Immature natural killer cell (primary cell): ENCODE data around the gene DNAJB6. TPM values are rescaled to one million over a fixed set of nuclear protein-coding genes. Genes with fewer than 3 reads are reported as not detected.

ENCODE experiments used
- DNase-seq, 3 donors: peaks; one replicate each; pipeline ENCODE4 v3.0.0; 2022; ENCODE audit warnings: mixed read lengths in 1 of 3
- H3K27ac Mint-ChIP-seq, 6 donors: one replicate each; pipeline ENCODE4 v1.8.0; 2020; ENCODE audit warnings: mixed read lengths in 6 of 6, mild to moderate bottlenecking in 5 of 6, inconsistent platforms in 4 of 6, moderate library complexity in 3 of 6
- H3K27me3 Mint-ChIP-seq, 3 donors: one replicate each; pipeline ENCODE4 v1.8.0; 2020 to 2021; ENCODE audit warnings: low read depth in 3 of 3, mild to moderate bottlenecking in 3 of 3, mixed read lengths in 3 of 3, moderate library complexity in 3 of 3, inconsistent platforms in 1 of 3
- H3K36me3 Mint-ChIP-seq, 3 donors: one replicate each; pipeline ENCODE4 v1.8.0; 2020; ENCODE audit warnings: mixed read lengths in 3 of 3, inconsistent platforms in 2 of 3, mild to moderate bottlenecking in 2 of 3
- H3K4me1 Mint-ChIP-seq, 2 donors: one replicate each; pipeline ENCODE4 v1.8.0; 2020; ENCODE audit warnings: inconsistent platforms in 2 of 2, mild to moderate bottlenecking in 2 of 2, mixed read lengths in 2 of 2, moderate library complexity in 1 of 2
- H3K4me3 Mint-ChIP-seq, 5 donors: one replicate each; pipeline ENCODE4 v1.8.0; 2020; ENCODE audit warnings: mild to moderate bottlenecking in 5 of 5, mixed read lengths in 5 of 5, inconsistent platforms in 3 of 5, moderate library complexity in 3 of 5
- H3K9me3 Mint-ChIP-seq, 6 donors: one replicate each; pipeline ENCODE4 v1.8.0; 2020; ENCODE audit warnings: mild to moderate bottlenecking in 6 of 6, mixed read lengths in 6 of 6, inconsistent platforms in 4 of 6, moderate library complexity in 3 of 6
- polyA plus RNA-seq, 3 donors: library from polyadenylated mRNA; unstranded; fragments of 300-500 nt; fragmentation: Illumina TruSeq; gene quantifications; one replicate each; pipeline ENCODE4 v1.2.3, GENCODE V29; 2021

Gene DNAJB6
- polyA plus RNA-seq, 3 donors from 2014 or later: 184 to 205 (median 185) TPM

- Mint-ChIP-seq H3K9me3 (no peaks in the 10 kb centered on the region), H3K4me3 (peak overlapping the region; percentile 89 to 97 (median 95)), H3K27ac (peak overlapping the region; percentile 93 to 97 (median 94)), H3K36me3 (no peaks in the 10 kb centered on the region), H3K4me1 (peaks cover 50 to 54% of the 10 kb centered on the region in 2 donors), H3K27me3 (peaks cover 17 to 42% (median 39%) of the 10 kb centered on the region in 3 donors)
- peak; percentile 52 to 60 (median 58) for DNase-seq
Measured at GRCh38 chr7:157337316-157338149, 729 bp downstream of the DNAJB6 start.

- peaks cover 15 to 51% (median 46%) of the 10 kb centered on the region in 3 donors for H3K27me3 Mint-ChIP-seq
- peak overlapping the region; percentile 54 to 97 (median 89) for H3K4me3 Mint-ChIP-seq
- peaks cover 67 to 71% of the 10 kb centered on the region in 2 donors for H3K4me1 Mint-ChIP-seq
- no peaks in the 10 kb centered on the region for H3K9me3 Mint-ChIP-seq
- peak; percentile 59 to 67 (median 63) for DNase-seq
- no peaks in the 10 kb centered on the region for H3K36me3 Mint-ChIP-seq
- H3K27ac Mint-ChIP-seq: peak overlapping the region; percentile 11 to 81 (median 68)
Measured at GRCh38 chr7:157339777-157340677, 3.2 kb downstream of the DNAJB6 start.

- Mint-ChIP-seq H3K27ac (no peak overlapping the region), H3K27me3 (peaks cover 5 to 40% (median 19%) of the 10 kb centered on the region in 3 donors), H3K9me3 (no peaks in the 10 kb centered on the region), H3K4me3 (peak overlapping the region in 4 of 5 donors; percentile 38 to 48 (median 42)), H3K36me3 (peaks cover 0 to 5% (median 5%) of the 10 kb centered on the region in 3 donors), H3K4me1 (peaks cover 84 to 89% of the 10 kb centered on the region in 2 donors)
- no peak for DNase-seq
Measured at GRCh38 chr7:157347217-157347904, 10.6 kb downstream of the DNAJB6 start.

- Mint-ChIP-seq H3K4me1 (peaks cover 84 to 89% of the 10 kb centered on the region in 2 donors), H3K36me3 (peaks cover 0 to 5% (median 5%) of the 10 kb centered on the region in 3 donors), H3K4me3 (peak overlapping the region in 3 of 5 donors; percentile 20 to 30 (median 23)), H3K9me3 (no peaks in the 10 kb centered on the region), H3K27me3 (peaks cover 4 to 34% (median 21%) of the 10 kb centered on the region in 3 donors), H3K27ac (peak overlapping the region in 3 of 6 donors; percentile 27 to 60 (median 42))
- no peak for DNase-seq
Measured at GRCh38 chr7:157348548-157348947, 11.7 kb downstream of the DNAJB6 start.

- H3K9me3 Mint-ChIP-seq: no peaks in the 10 kb centered on the region
- peaks cover 0 to 5% (median 5%) of the 10 kb centered on the region in 3 donors for H3K36me3 Mint-ChIP-seq
- no peak for DNase-seq
- H3K4me3 Mint-ChIP-seq: peak overlapping the region; percentile 29 to 77 (median 58)
- H3K27ac Mint-ChIP-seq: peak overlapping the region in 4 of 6 donors; percentile 5 to 76 (median 50)
- H3K4me1 Mint-ChIP-seq: peaks cover 90 to 97% of the 10 kb centered on the region in 2 donors
- H3K27me3 Mint-ChIP-seq: peaks cover 5 to 37% (median 35%) of the 10 kb centered on the region in 3 donors
Measured at GRCh38 chr7:157352516-157352915, 15.7 kb downstream of the DNAJB6 start.

- Mint-ChIP-seq H3K27me3 (peaks cover 5 to 42% (median 37%) of the 10 kb centered on the region in 3 donors), H3K4me3 (peak overlapping the region; percentile 11 to 71 (median 54)), H3K9me3 (no peaks in the 10 kb centered on the region), H3K36me3 (peaks cover 0 to 13% (median 10%) of the 10 kb centered on the region in 3 donors), H3K4me1 (peaks cover 84 to 97% of the 10 kb centered on the region in 2 donors), H3K27ac (peak overlapping the region in 5 of 6 donors; percentile 20 to 61 (median 50))
- DNase-seq: no peak
Measured at GRCh38 chr7:157355784-157356511, 19.1 kb downstream of the DNAJB6 start.

- Mint-ChIP-seq H3K36me3 (peaks cover 0 to 21% (median 10%) of the 10 kb centered on the region in 3 donors), H3K4me1 (peaks cover 72 to 89% of the 10 kb centered on the region in 2 donors), H3K27me3 (peaks cover 12 to 43% (median 37%) of the 10 kb centered on the region in 3 donors), H3K9me3 (no peaks in the 10 kb centered on the region), H3K4me3 (peak overlapping the region in 3 of 5 donors; percentile 40 to 56 (median 55)), H3K27ac (peak overlapping the region; percentile 25 to 65 (median 56))
- no peak for DNase-seq
Measured at GRCh38 chr7:157357129-157358040, 20.6 kb downstream of the DNAJB6 start.

GRCh38 chr7:157358041-157358752, 21.4 kb downstream of the DNAJB6 start:
- peaks cover 15 to 39% (median 38%) of the 10 kb centered on the region in 3 donors for H3K27me3 Mint-ChIP-seq
- no peak for DNase-seq
- peak overlapping the region in 1 of 5 donors; percentile 56 for H3K4me3 Mint-ChIP-seq
- no peaks in the 10 kb centered on the region for H3K9me3 Mint-ChIP-seq
- H3K27ac Mint-ChIP-seq: peak overlapping the region in 5 of 6 donors; percentile 8 to 62 (median 25)
- H3K36me3 Mint-ChIP-seq: peaks cover 0 to 28% (median 17%) of the 10 kb centered on the region in 3 donors
- peaks cover 67 to 89% of the 10 kb centered on the region in 2 donors for H3K4me1 Mint-ChIP-seq

- H3K9me3 Mint-ChIP-seq: no peaks in the 10 kb centered on the region
- no peak for DNase-seq
- H3K36me3 Mint-ChIP-seq: peaks cover 0 to 32% (median 21%) of the 10 kb centered on the region in 3 donors
- peaks cover 18 to 35% (median 33%) of the 10 kb centered on the region in 3 donors for H3K27me3 Mint-ChIP-seq
- no peak overlapping the region for H3K4me3 Mint-ChIP-seq
- peak overlapping the region in 1 of 6 donors; percentile 12 for H3K27ac Mint-ChIP-seq
- peaks cover 62 to 88% of the 10 kb centered on the region in 2 donors for H3K4me1 Mint-ChIP-seq
Measured at GRCh38 chr7:157358753-157359096, 21.9 kb downstream of the DNAJB6 start.

- DNase-seq: no peak
- Mint-ChIP-seq H3K4me3 (no peak overlapping the region), H3K27ac (peak overlapping the region in 2 of 6 donors; percentile 3 to 57), H3K36me3 (peaks cover 0 to 39% (median 27%) of the 10 kb centered on the region in 3 donors), H3K4me1 (peaks cover 59 to 87% of the 10 kb centered on the region in 2 donors), H3K27me3 (peaks cover 18 to 34% (median 34%) of the 10 kb centered on the region in 3 donors), H3K9me3 (no peaks in the 10 kb centered on the region)
Measured at GRCh38 chr7:157359581-157359980, 22.8 kb downstream of the DNAJB6 start.

GRCh38 chr7:157360483-157361025, 23.8 kb downstream of the DNAJB6 start:
- Mint-ChIP-seq H3K4me3 (no peak overlapping the region), H3K27ac (peak overlapping the region in 4 of 6 donors; percentile 3 to 53 (median 46)), H3K27me3 (peaks cover 20 to 35% (median 29%) of the 10 kb centered on the region in 3 donors), H3K9me3 (no peaks in the 10 kb centered on the region), H3K4me1 (peaks cover 56 to 86% of the 10 kb centered on the region in 2 donors), H3K36me3 (peaks cover 5 to 46% (median 33%) of the 10 kb centered on the region in 3 donors)
- no peak for DNase-seq
